ENCODE results near the gene CHST11. TPM values are rescaled to one million over a fixed set of nuclear protein-coding genes. Genes with fewer than 3 reads are reported as not detected.

Gene CHST11
- total and polyA plus RNA-seq, 10 of the 15 experiments (the other 5 are each of a cell fraction or from before 2014, with no cell fraction given) = 1.9 to 38.1 (median 17.2) TPM

GRCh38 chr12:104414581-104415341 is 42.0 kb upstream of the CHST11 start (continued):
- TF ChIP-seq ZNF592 (IDR thresholded peaks at IDR 0.05) = no peak

DNA sequence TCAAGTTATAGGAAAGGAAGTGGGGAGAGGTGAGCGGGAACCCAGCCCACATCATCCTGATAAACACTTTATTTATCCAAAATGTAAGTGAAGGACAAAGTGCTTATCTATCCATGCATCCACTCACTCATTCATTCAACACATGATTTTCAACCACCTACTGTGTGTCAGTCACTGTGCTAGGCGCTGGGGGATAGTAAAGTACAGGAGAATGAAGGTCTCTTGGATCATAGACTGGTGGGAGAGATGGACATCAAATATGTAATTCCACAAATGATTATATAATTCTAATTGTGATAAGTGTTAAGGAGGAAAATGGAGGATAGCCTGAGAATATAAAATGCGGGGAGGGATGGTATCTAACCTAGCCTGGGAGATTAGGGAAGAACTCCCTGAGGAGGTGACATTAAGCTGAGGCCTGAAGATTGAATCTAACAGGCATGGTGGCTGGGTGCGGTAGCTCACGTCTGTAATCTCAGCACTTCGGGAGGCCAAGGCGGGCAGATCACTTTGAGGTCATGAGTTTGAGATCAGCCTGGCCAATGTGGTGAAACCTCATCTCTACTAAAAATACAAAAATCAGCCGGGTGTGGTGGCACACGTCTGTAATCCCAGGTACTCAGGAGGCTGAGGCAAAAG is 41.3 kb upstream of the CHST11 start:
- POLR2A ChIA-PET = no interaction called here

More for the DNA sequence above, 41.3 kb upstream of the CHST11 start:
- no peaks in the 10 kb centered on the region for H4K20me1 ChIP-seq (ENCODE audit: control insufficient read depth, insufficient read depth)
- ATAC-seq (no peak), DNase-seq (ENCODE audit: low read depth, low spot score) (no peak), FAIRE-seq (no peak)
- 56% methylated on average over 9 of the region's 9 CpGs for WGBS (ENCODE audit: insufficient coverage, insufficient replicate concordance, low lambda C conversion rate, missing lambda C conversion rate)
- no peak overlapping the region for H2AFZ ChIP-seq (ENCODE audit: control insufficient read depth, low read depth, low read length)
- H3K9me3 ChIP-seq (replicated peaks; ENCODE audit: control insufficient read depth, insufficient read depth, low read length) = peaks cover 2% of the 10 kb centered on the region; the same call in 2 of the 3 replicates
- no peaks in the 10 kb centered on the region for H3K36me3 ChIP-seq (ENCODE audit: control insufficient read depth in 2 of 2, insufficient read depth in 2 of 2, low read length in 1 of 2)
- peaks cover 9% of the 10 kb centered on the region for H3K4me1 ChIP-seq (ENCODE audit: control insufficient read depth, insufficient read depth, low read length)
- ChIA-PET SMC1A (ENCODE audit: uncharacterized antibody, unreplicated experiment) (interaction anchor here (1.0 kb wide), 1 partner anchor 11 kb away, joined by 3 read pairs; no protein-coding TSS in a partner anchor), RAD21 (ENCODE audit: unreplicated experiment) (interaction anchor here (1.2 kb wide), 1 partner anchor 12 kb away, joined by 4 read pairs; no protein-coding TSS in a partner anchor), CTCF (no interaction called here)
- no TSS peak for BruUV-seq (replicated peaks)
- no peak overlapping the region for H3K4me3 ChIP-seq
- H3K27me3 ChIP-seq (replicated peaks in 1 of 2; ENCODE audit: control insufficient read depth in 2 of 2, insufficient read depth in 2 of 2, low read length in 1 of 2) = no peaks in the 10 kb centered on the region
- TF ChIP-seq CHD1 (IDR thresholded peaks at IDR 0.05; ENCODE audit: low read depth, low read length) (no peak), ASH2L (IDR thresholded peaks at IDR 0.05; ENCODE audit: borderline replicate concordance, low read depth) (no peak), POLR2A (IDR thresholded peaks at IDR 0.05; ENCODE audit: low read depth, low read length) (no peak), SUPT20H (IDR thresholded peaks at IDR 0.05; ENCODE audit: borderline replicate concordance, control insufficient read depth, low read depth, low read length) (no peak), MEF2A (IDR thresholded peaks at IDR 0.05; ENCODE audit: insufficient read depth, low read depth, low read length) (no peak), MEF2B (IDR thresholded peaks at IDR 0.05; ENCODE audit: partially characterized antibody, poor library complexity, severe bottlenecking) (no peak), ESRRA (IDR thresholded peaks at IDR 0.05; ENCODE audit: low read length) (no peak), NR2C2 (IDR thresholded peaks at IDR 0.05; ENCODE audit: borderline replicate concordance, control insufficient read depth, insufficient read length, low read depth) (no peak)
- TF ChIP-seq, protein P1, sequence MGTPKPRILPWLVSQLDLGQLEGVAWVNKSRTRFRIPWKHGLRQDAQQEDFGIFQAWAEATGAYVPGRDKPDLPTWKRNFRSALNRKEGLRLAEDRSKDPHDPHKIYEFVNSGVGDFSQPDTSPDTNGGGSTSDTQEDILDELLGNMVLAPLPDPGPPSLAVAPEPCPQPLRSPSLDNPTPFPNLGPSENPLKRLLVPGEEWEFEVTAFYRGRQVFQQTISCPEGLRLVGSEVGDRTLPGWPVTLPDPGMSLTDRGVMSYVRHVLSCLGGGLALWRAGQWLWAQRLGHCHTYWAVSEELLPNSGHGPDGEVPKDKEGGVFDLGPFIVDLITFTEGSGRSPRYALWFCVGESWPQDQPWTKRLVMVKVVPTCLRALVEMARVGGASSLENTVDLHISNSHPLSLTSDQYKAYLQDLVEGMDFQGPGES (IDR thresholded peaks at IDR 0.05) = no peak
- H3K9ac ChIP-seq (ENCODE audit: control insufficient read depth, insufficient read depth, low read length) = no peak overlapping the region
- H3K79me2 ChIP-seq (ENCODE audit: control insufficient read depth, insufficient read depth, low read length) = no peaks in the 10 kb centered on the region
- in situ Hi-C loops (cut with MboI) (no loop called here), intact Hi-C loops (cut with micrococcal nuclease; ENCODE audit: unreplicated experiment) (no loop called here)
- H3K4me2 ChIP-seq (ENCODE audit: control insufficient read depth, insufficient read depth) = no peak overlapping the region
- H3K27ac ChIP-seq (ENCODE audit: control insufficient read depth, insufficient read depth) = no peak overlapping the region
